AG04450 (cell line): ENCODE measurements around the gene TCF7L1. TPM values are rescaled to one million over a fixed set of nuclear protein-coding genes. Genes with fewer than 3 reads are reported as not detected.

Experiments
- CTCF ChIA-PET: fragments of 300-600, 350-600 bp; formaldehyde crosslinking; extraction: SDS; loops from one replicate; lab custom pipeline; 2022; ENCODE audit warnings: antibody characterized with exemption, inconsistent platforms; lab: Charles Lee
- POLR2A ChIA-PET: fragments of 350-600 bp; formaldehyde crosslinking; extraction: SDS; loops from one replicate; lab custom pipeline; 2021; ENCODE audit warnings: antibody characterized with exemption, inconsistent platforms; lab: Yijun Ruan, JAX
- DNase-seq: peaks from one replicate; pipeline ENCODE4 v3.0.0-alpha.2; 2011; ENCODE audit warnings: low read depth, low spot score
- H3K27ac ChIP-seq: one replicate; pipeline ENCODE4 v1.5.1; 2012; ENCODE audit warnings: low read depth, low read length, control low read depth
- H3K27me3 ChIP-seq: one replicate; pipeline ENCODE4 v1.6.0; 2012; ENCODE audit warnings: low read length; ENCODE audit not compliant: control insufficient read depth, insufficient read depth
- H3K4me3 ChIP-seq: 2 replicates; pipeline ENCODE4 v1.5.1; 2011; ENCODE audit warnings: mild to moderate bottlenecking, low read depth, low read length, control low read depth
- H3K9me3 ChIP-seq: 2 replicates; pipeline ENCODE4 v1.5.1; 2012; ENCODE audit warnings: low read length; ENCODE audit not compliant: control insufficient read depth, insufficient read depth
- polyA plus RNA-seq: library from polyadenylated mRNA; depleted of rRNA; stranded (reverse); fragments of >200 nt; gene quantifications from 2 replicates; pipeline ENCODE4 v1.2.3, GENCODE V29; 2011
- TF ChIP-seq, protein P1 (sequence below): IDR thresholded peaks from 2 replicates; pipeline ENCODE4 v1.5.1; 2011; ENCODE audit warnings: low read depth, low read length, control low read depth, inconsistent platforms

Gene TCF7L1
- polyA plus RNA-seq, 1 experiment, result 2.7 TPM

DNA sequence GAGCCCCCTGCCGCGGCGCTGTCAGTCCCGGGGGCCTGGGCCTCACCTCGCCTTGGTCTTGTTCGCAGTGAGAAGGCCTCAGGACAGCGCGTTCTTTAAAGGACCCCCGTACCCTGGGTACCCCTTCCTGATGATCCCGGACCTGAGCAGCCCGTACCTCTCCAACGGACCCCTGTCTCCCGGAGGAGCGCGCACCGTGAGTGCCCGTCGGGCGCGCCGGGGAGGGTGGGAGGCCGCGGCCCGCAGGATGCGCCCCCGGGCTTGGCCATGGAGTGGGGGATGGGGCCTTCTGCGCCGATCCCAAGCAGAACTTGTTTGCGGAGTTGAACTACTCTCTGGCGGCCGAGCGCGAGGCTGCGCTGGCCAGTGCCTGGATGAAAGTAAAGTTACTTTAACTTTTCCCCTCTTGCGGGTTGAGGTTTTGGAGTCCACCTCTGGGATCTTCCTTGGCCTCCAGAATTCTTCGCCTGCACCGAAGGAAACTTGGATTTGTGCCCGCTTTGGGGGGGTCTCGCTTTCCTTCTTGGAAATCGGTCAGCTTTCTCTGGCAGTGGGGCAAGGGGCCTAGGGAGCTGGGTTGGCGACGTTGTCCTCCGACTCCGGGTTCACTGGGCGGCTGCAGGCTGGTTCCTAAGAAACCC lies 1.2 kb downstream of the TCF7L1 start:
- DNase-seq, result no peak
- H3K27ac ChIP-seq, result no peak overlapping the region
- H3K27me3 ChIP-seq, result no peaks in the 10 kb centered on the region
- POLR2A ChIA-PET, result interaction anchor here (1.0 to 2.0 kb wide), 3 partner anchors 114 to 144 kb away, joined by 4 to 7 read pairs (median 5); no protein-coding TSS in a partner anchor
- no peaks in the 10 kb centered on the region; the same call in 1 of the 2 replicates for H3K9me3 ChIP-seq
- CTCF ChIA-PET, result interaction anchor here (1.1 to 5.0 kb wide), 5 partner anchors 13 to 165 kb away, joined by 3 to 71 read pairs (median 4); no protein-coding TSS in a partner anchor
- TF ChIP-seq, protein P1, sequence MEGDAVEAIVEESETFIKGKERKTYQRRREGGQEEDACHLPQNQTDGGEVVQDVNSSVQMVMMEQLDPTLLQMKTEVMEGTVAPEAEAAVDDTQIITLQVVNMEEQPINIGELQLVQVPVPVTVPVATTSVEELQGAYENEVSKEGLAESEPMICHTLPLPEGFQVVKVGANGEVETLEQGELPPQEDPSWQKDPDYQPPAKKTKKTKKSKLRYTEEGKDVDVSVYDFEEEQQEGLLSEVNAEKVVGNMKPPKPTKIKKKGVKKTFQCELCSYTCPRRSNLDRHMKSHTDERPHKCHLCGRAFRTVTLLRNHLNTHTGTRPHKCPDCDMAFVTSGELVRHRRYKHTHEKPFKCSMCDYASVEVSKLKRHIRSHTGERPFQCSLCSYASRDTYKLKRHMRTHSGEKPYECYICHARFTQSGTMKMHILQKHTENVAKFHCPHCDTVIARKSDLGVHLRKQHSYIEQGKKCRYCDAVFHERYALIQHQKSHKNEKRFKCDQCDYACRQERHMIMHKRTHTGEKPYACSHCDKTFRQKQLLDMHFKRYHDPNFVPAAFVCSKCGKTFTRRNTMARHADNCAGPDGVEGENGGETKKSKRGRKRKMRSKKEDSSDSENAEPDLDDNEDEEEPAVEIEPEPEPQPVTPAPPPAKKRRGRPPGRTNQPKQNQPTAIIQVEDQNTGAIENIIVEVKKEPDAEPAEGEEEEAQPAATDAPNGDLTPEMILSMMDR, result no peak
- peak overlapping the region; percentile 93 for H3K4me3 ChIP-seq

GRCh38 chr2:85134896-85135659 lies 1.9 kb downstream of the TCF7L1 start:
- H3K27ac ChIP-seq, result no peak overlapping the region
- H3K9me3 ChIP-seq, result no peaks in the 10 kb centered on the region; the same call in 1 of the 2 replicates
- peak overlapping the region; percentile 93 for H3K4me3 ChIP-seq
- H3K27me3 ChIP-seq, result no peaks in the 10 kb centered on the region
- CTCF ChIA-PET, result interaction anchor here (0.7 to 5.0 kb wide), 3 partner anchors 19 to 167 kb away, joined by 3 to 71 read pairs (median 4); no protein-coding TSS in a partner anchor
- DNase-seq, result no peak
- POLR2A ChIA-PET, result no interaction called here
- TF ChIP-seq, protein P1, result no peak

- 0 out of 2 replicates have a peak overlapping the region, but pooled peaks have one; percentile 93 for H3K4me3 ChIP-seq
- ChIA-PET POLR2A (no interaction called here), CTCF (interaction anchor here (0.7 kb wide), 1 partner anchor 167 kb away, joined by 4 read pairs; no protein-coding TSS in a partner anchor)
- no peak for DNase-seq
- no peaks in the 10 kb centered on the region for H3K27me3 ChIP-seq
- no peaks in the 10 kb centered on the region; the same call in 1 of the 2 replicates for H3K9me3 ChIP-seq
- TF ChIP-seq, protein P1, result no peak
- H3K27ac ChIP-seq, result no peak overlapping the region
Measured at GRCh38 chr2:85135660-85135914, 2.4 kb downstream of the TCF7L1 start.

- no peak overlapping the region for H3K27ac ChIP-seq
- H3K27me3 ChIP-seq, result no peaks in the 10 kb centered on the region
- H3K4me3 ChIP-seq, result no peak overlapping the region
- DNase-seq, result no peak
- ChIA-PET CTCF (interaction anchor here (0.7 to 1.5 kb wide), 2 partner anchors 43 to 70 kb away, joined by 4 read pairs; no protein-coding TSS in a partner anchor), POLR2A (no interaction called here)
- TF ChIP-seq, protein P1, result no peak
- H3K9me3 ChIP-seq, result no peaks in the 10 kb centered on the region; the same call in 1 of the 2 replicates
Measured at GRCh38 chr2:85137156-85137555, 4.0 kb downstream of the TCF7L1 start.
